Right renal cortex interstitium (tissue), 3 donors: ENCODE results near the gene RBMS3. TPM values are rescaled to one million over a fixed set of nuclear protein-coding genes. Genes with fewer than 3 reads are reported as not detected.
"Not testable (repeated sequence)": the region's sequence is repeated elsewhere in the genome, so short reads cannot be mapped to it uniquely, and the experiment has no call there.

Source experiments
- DNase-seq, 3 donors: peaks; one replicate each; pipeline ENCODE4 v3.0.0-alpha.2; 2013; ENCODE audit warnings: low read depth in 3 of 3, low spot score in 2 of 3
- polyA plus RNA-seq, 3 donors: library from polyadenylated mRNA; unstranded; fragments of 120-200 nt; gene quantifications; one replicate each; pipeline ENCODE4 v1.2.1, GENCODE V29; 2013; ENCODE audit not compliant: insufficient read length in 3 of 3

Gene RBMS3
- polyA plus RNA-seq, 3 donors = 11.6 to 15.4 (median 12.5) TPM

DNA sequence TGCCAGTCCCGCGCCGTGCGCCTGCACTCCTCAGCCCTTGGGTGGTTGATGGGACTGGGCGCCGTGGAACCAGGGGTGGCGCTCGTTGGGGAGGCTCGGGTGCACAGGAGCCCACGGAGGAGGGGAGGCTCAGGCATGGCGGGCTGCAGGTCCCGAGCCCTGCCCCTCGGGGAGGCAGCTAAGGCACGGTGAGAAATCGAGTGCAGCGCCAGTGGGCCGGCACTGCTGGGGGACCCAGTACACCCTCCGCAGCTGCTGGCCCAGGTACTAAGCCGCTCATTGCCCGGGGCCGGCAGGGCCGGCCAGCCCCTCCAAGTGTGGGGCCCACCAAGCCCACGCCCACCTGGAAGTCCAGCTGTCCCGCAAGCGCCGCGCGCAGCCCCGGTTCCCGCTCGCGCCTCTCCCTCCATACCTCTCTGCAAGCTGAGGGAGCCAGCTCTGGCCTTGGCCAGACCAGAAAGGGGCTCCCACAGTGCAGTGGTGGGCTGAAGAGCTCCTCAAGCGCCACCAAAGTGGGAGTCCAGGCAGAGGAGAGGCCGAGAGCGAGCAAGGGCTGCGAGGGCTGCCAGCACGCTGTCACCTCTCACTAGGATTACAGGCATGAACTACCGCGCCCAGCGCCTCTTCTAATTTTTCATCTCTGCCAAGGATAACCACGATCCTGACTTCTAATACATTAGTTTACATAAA, 192.8 kb downstream of the RBMS3 start:
- DNase-seq = not testable (repeated sequence)

DNA sequence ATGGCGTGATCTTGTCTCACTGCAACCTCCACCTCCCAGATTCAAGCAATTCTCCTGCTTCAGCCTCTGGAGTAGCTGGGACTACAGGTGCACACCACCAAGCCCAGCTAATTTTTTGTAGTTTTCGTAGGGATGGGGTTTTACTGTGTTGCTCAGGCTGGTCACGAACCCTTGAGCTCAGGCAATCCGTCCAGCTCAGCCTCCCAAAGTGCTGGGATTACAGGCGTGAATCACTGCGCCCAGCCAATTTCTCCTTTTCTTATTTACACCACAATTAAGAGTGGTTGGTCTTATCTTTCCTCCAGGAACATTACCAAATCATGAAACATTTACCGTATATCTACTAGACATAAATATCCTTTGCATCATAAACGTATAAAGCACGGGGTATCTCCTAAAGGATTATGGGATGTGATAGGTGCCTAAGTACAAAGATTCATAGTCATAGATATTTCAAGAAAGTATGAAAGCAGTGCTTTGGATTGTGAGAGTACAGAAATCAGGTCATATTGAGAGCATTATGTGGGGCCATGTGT, 194.5 kb downstream of the RBMS3 start:
- DNase-seq = no peak

DNA sequence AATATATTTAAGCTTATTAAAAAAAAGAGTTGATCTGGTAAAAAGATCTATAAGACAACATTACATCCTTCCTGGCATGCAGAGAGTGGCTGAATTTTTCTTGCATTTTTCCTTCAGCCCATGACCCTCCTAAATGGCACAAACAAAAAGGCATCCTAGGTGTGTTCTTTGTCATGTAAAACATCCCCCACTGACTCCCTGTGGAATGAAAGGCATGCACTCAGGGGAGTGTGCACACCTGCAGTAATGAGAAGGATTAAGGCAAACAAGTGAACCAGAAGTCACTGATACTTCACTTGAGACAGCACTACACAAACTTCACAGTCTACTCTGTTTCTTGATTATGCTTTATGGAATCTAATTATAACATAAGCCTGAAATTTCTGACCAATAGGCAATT, 195.0 kb downstream of the RBMS3 start:
- DNase-seq = no peak

DNA sequence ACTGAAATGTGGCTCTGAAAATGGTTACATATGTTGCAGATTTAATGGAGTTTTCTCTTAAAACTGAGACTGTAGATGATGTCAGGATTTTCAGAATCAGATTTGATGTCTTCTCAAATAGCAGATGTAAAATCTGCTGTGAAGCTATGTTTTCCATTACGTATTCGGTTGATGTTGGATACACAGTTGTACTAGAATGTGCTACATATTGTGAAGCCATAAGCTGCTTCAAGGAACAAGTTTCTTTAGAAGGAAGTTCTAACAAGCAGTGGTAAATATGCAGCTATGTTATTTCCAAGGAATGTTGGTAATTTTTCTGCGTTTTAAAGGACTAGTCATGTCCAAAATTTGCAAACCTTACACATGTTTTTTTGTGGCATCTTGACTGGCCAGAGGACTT, 197.7 kb downstream of the RBMS3 start:
- DNase-seq = no peak

DNA sequence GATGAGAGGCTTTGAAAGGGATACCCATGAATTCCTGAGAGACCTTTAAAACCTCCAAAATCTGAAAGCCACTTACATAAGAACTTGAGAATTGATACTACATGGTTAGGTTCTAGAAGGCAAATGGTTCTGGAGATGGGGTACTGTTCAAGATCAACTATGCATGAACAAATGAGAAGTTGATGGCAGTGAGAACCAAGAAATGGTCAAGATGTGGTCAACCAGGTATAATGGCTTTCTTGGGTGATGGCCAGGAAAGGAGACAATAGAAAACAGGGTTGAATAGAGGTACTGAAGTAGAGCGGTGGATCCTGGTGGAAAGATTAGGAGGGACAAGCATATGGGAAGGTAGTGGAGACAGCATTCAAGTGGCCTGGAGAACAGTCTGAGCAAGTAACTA, 200.4 kb downstream of the RBMS3 start:
- no peak for DNase-seq

DNA sequence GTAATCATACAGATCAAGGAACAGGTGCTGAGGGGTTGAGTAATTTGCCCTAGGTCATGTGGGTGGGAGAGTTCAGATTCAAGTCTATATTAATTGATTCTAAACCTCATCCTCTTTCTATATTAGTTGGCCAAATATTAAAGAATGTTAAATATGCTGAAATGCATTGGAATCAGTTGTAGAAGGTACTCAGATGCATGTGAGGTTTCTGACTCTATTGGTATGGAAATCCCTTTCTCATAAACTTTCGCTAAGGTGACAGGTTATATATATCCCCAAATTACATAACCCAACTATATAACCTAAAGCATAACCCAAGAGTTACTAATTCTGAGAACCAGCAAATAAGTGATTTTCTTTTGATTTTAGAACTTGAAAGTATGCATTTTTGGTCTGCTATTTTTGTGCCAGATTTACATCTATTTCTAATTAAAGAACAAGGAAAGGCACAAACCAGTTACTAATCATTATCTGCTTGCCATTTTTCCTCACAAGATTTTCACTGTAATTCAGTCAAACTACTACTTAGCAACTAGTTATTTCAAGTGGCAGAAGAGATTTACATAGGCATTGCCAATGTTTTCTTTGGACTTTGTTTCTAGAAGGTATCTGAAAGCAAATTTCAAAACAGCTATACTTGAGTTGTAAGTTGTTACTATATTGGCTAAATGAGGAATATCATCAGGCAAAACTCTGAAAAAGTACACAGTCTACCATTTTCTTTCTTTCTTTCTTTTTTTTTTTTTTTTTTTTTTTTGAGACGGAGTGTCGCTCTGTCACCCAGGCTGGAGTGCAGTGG, 201.3 kb downstream of the RBMS3 start:
- no peak for DNase-seq

DNA sequence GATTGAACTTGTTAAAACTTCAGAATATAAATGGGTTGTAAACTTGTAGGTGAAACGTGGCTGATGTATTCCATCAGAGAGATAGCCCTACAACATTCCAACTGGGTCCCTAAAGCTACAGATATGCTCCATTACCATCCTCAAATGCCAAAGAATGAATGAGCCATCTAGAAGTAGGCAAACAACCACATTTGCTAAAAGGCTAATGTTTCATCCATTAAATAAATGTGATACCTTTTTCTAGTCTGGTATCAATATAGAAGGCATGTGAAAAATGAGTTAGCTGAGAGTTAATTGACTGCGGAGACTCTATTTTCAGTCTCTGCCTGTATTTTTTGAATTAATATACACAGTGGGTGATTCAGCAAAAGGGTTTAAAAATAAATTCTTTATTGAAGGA, 203.8 kb downstream of the RBMS3 start:
- no peak for DNase-seq

DNA sequence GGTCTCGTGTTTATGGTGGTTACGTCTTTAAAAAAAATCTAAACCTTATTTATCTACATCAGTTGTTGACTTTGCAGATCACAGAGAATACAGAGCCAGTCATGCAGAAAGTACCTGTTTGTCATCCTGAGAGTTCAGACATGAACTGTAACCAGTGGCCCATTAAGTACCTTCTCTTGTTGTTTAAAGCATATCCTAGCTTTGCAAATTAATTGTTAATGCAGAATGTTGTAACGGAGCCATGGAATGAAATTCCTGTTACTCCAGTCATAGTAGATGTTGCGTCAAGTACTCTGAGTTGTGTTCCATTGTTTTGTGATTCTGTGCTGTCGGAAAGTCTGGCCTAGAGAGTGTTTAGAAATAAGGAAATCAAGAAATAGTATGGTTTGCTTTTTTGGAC, 205.2 kb downstream of the RBMS3 start:
- DNase-seq = peak in 1 of 3 donors; percentile 8

DNA sequence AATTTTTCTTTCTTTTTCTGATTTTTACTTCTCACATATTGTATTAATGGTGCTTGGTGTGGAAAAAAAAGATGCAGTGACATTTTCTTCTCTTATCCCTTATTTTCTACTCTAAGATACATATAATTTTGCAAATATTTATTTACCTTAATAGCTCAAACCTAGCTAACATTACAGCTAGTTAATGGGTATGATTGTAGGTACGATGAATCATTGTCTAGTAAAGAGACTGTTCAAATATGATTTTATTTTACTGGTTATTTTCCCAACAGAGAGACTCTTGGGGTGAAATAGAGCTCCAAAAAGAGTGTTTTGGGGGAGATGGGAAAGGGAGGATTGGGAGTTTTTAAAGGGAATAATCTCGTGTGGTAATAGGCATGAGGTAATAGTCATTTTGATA, 206.0 kb downstream of the RBMS3 start:
- no peak for DNase-seq

DNA sequence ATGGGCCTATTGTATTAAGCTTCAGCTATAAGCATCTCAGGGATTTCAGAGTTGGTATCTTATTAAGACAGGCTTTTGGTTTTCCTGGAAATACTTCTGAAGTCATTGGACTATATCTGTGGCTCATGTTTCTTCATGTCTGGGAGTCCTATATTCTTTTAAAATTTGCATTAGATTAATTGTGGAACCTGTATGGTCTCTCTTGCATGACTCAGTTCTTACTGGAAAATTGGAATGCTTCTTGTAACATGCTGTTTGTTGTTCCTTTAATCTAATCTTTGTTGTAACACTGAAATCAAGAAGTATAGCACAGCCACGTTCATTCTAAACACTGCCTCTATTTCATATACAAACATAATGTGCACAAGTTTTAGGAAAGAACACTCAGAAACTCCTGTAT, 208.1 kb downstream of the RBMS3 start:
- no peak for DNase-seq

DNA sequence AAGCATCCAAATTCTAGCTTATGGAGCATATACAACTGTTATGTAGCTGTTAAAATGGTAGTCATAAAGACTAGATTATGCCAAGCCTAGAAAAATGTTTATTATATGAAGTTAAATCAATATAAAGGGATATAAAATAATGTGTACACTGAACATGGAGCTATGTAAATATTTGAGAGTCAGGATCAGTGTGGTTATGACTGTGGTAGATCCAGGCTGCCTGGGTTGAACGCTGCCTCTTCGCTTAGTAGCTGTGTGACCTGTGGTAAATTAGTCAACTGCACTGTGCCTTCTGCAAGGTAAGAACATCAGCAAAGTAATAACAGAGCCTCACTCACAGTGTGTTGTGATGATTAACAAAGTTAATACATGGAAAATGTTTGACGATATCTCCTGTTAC, 212.2 kb downstream of the RBMS3 start:
- no peak for DNase-seq

DNA sequence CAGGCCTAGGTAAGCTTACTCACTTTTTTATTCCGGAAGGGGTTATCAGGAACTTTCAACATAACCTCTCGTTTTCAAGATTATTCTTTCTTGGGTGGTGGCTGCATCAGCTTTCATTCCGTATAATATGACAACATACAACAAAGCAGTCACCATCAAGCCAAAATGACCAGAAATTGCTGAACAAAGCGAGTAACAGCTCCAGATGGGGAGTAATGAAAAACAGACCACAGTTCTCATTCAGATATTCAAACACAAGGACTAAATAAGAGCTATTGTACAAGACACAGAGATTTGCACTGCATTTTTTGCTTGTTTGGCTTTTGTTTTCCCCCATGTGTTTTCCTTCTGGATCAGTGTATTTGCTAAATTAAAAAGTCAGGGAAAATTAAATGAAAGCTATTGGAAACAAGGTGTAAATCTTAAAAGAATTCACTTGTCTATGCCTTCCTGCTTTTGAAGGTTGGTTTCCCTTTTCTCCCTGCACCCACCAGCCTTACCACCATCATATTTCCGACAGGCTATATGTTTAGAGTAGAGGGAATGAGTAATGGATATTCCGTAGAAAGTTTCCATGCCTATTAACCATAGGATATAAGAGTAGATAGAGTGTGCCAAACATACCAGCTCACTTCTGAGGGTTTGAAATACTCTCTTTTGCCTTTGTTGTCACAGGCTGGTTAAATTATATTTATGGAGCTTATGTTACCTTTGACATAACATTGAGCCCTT, 213.6 kb downstream of the RBMS3 start:
- no peak for DNase-seq

DNA sequence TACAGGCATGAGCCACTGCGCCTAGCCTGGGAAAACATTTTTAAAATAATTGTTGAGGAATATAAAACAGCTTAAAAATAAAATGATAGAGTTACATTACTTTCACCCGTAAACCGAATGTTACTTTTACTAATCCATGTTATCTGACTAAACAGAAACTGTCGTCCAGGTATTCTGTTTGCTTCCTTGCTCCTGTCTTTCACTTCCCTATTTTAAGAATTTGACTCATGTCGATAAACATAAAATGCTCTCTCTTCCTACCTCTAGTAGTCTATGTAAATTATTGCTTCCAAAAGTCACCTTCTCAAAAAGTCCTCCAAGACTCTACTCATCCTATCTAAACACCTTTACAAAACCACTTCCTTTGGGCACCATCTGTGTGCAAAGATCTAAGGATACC, 216.4 kb downstream of the RBMS3 start:
- no peak for DNase-seq

DNA sequence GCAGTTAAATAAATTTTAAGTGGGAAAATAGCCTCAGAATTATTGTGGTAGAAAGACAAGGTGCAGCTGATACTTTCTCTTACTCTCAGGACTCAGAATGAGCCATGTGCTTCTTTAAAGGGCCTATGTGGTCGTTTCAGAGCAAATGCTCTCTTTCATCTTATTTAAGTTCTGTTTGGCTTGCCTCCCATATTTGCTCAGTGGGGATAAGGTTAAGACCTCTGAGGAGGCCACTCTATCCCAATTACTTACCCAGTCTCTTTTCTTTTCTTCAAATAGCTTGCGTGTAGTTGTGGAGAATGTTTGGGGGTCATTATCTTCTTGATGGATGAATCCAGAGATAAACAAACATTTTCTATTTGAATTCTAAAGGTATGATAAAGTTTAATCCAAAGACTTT, 221.9 kb downstream of the RBMS3 start:
- no peak for DNase-seq

DNA sequence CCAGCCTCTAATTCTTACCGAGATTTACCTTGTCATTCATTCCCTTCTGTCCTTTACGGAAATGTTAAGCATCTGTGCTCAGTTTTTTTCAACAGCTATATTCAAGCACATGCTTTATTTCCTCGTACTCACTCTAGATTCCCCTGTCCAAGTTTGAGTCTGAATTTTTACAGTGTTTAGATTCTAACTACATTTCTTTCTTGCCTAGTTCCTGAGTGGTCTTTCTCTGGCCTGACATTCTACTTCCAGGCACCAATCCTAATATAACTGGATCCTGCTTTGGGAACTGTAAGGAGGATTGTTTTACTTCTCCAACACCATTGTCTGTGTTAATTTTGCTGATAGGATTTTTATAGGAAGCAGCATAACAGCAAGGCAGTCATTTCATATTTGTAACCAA, 222.4 kb downstream of the RBMS3 start:
- no peak for DNase-seq

DNA sequence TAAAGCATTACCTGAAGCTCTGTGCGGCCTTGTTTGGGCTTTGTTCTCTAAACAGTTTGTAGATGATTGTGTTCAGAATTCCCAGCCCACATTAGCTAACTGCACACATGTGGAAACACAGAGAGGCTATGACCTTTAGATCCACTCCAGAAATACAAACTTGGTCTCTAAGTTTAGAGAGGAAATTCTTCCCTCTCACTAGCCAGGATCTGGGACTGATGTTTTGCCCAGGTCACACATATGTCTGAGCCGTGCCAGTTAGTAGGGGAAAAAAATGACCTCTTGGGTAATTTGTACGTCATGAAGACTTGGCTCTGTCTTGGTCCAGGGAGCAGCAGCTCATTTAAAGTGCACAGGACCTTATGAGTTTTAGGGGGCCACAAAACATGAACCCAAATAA, 223.1 kb downstream of the RBMS3 start:
- no peak for DNase-seq

DNA sequence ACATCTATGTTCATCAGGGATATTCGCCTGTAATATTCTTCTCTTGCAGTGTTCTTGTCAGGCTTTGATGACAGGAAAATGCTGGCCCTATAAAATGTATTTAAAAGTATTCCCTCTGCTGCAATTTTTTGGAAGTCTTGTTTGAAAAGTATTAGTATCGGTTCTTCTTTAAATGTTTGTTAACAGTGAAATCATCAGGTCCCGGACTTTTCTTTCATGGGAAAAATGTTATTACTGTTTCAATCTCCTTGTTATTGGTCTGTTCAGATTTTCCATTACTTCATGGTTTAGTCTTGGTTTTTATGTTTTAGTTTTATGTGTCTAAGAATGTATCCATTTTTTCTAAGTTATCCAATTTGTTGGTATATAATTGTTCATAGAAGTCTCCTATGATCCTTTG, 225.6 kb downstream of the RBMS3 start:
- no peak for DNase-seq

DNA sequence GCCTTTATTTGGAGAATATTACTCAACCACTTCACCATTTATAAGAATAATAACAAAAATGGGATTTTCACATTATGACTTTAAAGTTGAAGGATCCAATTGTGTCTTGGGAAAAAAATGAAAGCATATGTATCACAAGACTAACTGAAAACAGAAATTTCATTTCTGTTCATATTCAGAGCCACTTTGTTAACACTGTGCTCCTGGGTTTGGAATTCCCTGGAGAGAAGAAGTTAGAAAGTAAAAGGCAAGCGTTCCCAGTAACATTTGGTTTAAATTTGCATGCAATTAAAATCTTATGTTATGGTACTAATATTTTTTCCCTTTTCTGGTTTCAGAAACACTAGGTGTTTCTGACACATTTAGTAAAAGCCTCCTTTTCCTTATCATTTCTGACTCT, 230.8 kb downstream of the RBMS3 start:
- no peak for DNase-seq

DNA sequence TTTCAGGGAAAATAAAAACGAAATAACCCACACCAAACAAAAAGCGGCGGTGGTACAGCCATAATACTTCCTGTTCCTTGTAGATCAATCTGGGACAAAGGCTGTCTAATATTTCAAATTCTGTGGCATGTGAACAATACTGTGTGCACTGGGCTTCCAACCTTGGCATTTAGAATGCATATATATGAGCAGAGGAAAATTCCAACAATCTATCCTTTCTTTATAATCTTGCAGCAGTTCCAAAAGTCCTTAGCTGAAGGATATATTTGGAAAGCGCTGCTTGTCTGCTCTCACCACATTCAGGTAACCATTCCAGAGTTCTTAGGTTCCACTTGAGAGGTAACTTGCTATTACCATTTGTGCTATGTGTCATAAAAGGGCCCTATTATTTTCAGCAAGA, 231.8 kb downstream of the RBMS3 start:
- DNase-seq = no peak

DNA sequence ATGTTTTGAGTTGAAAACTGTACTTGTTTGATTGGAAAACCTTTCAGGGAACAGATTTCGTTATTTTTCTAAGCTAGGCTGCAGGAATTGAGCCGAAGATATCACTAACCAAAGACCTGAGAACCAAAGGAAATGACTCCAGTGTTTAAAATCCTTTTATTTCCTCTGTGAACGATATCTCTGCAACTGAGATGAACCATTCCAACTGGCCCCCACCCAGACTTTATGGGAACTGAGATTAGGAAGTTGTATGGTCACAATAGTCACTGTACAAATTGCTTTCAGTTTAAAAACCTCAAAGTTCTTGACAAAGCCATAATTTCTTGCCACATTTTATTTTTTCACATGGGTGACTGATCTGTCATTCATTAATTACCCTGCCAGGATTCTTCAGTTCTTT, 232.4 kb downstream of the RBMS3 start:
- DNase-seq = no peak

DNA sequence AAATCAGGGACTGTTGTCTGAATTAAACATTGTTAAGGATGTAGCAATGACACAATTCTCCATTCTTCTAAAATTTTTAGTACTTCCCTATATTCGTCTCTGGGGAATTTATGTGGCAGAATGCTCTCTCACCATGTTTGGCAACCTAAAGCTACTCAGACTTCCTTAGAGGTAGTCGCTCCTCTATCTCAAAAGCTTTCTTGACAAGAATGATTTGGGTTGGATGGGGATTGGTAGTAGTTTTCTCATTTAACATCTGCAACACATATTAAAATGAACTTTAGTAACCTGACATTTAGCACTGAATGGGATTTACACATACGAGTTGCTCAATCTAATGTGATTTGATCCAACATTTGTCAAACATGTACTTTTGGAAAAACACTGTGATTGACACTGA, 233.3 kb downstream of the RBMS3 start:
- no peak for DNase-seq

DNA sequence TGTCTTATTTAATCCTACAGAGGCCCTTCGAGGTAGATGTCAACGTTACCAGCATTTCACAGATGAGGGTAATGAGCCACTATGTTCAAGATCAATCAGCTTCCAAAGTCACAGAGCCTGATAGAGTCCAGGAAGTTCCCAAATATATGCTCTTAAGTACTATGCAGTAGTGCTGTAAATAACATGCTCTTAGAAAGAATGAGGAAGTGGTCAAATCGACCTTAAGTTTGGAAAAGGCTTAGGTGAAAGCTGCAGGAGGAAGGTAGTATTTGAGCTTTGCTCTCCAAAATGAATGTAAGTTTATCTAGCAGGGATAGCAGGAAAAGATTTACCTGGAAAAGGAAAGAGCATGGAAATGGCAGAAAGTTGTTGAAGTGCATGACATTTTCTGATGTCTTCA, 234.0 kb downstream of the RBMS3 start:
- no peak for DNase-seq
